Stomach (tissue), 9 donors: ENCODE measurements around the gene SPATC1L. TPM values are rescaled to one million over a fixed set of nuclear protein-coding genes. Genes with fewer than 3 reads are reported as not detected.

Experiments used
- DNase-seq, 2 donors: peaks; one replicate each; pipeline versions ENCODE4 v3.0.0 to v3.0.0-alpha.2; 2013 to 2019
- H3K27ac ChIP-seq, 5 donors: fragments of 200-600 bp in 4 of 5; sonication (generic) in 4 of 5; one replicate each; pipeline ENCODE4 v1.5.1; 2013 to 2019; ENCODE audit warnings: mild to moderate bottlenecking in 1 of 5, moderate library complexity in 1 of 5
- H3K27me3 ChIP-seq, 3 donors: fragments of 200-600 bp; sonication (generic); one replicate each; pipeline ENCODE4 v1.5.1; 2017 to 2019; ENCODE audit warnings: mixed run types in 1 of 3
- H3K36me3 ChIP-seq, 4 donors: fragments of 200-600 bp; sonication (generic); 1 replicate in 3 of 4; 2 replicates in 1 of 4; pipeline ENCODE4 v1.5.1; 2016 to 2019
- H3K4me1 ChIP-seq, 4 donors: fragments of 200-600 bp; sonication (generic); one replicate each; pipeline ENCODE4 v1.5.1; 2016 to 2019
- H3K4me3 ChIP-seq, 4 donors: fragments of 200-600 bp; sonication (generic) in 3 of 4; one replicate each; pipeline ENCODE4 v1.5.1; 2016 to 2019; ENCODE audit warnings: mild to moderate bottlenecking in 1 of 4
- H3K9me3 ChIP-seq, 4 donors: fragments of 200-600 bp; sonication (generic); one replicate each; pipeline ENCODE4 v1.5.1; 2016 to 2019
- CTCF ChIP-seq, 7 experiments: fragments of 450-650 bp in 4 of 7; fragments of 200-600 bp in 3 of 7; sonication (generic) in 3 of 7; IDR thresholded peaks; one replicate each; pipeline ENCODE4 v1.5.1; 2016 to 2019; ENCODE audit warnings: antibody characterized with exemption in 7 of 7, control low read depth in 2 of 7, mild to moderate bottlenecking in 1 of 7
- EP300 ChIP-seq: sonication (generic); formaldehyde crosslinking; IDR thresholded peaks from one replicate; pipeline ENCODE4 v1.6.1; 2017; ENCODE audit warnings: antibody characterized with exemption
- POLR2A ChIP-seq, 4 donors: fragments of 450-650 bp; IDR thresholded peaks; one replicate each; pipeline ENCODE4 v1.6.1; 2016; ENCODE audit warnings: antibody characterized with exemption in 4 of 4, control low read depth in 2 of 4, mild to moderate bottlenecking in 1 of 4, moderate library complexity in 1 of 4
- POLR2AphosphoS5 ChIP-seq, 3 donors: sonication (generic); formaldehyde crosslinking; IDR thresholded peaks; one replicate each; pipeline ENCODE4 v1.6.1; 2016; ENCODE audit warnings: antibody characterized with exemption in 3 of 3
- WGBS, 5 donors: extraction: QIAGEN DNeasy Blood & Tissue Kit in 3 of 5; methylation state at CpG; one replicate each; pipeline versions ENCODE4 v1.1.5 to v1.1.7; 2013 to 2018; 5-methylcytosine and 5-hydroxymethylcytosine counted together
- intact Hi-C: fragments of 100-400 bp; cut with DNase I; formaldehyde crosslinking; loops from one replicate; pipeline ENCODE4 v1.15.1; 2023; ENCODE audit warnings: low total_unique reads
- polyA plus RNA-seq, 3 donors: library from polyadenylated mRNA; stranded (reverse); fragments of 200-250 nt; gene quantifications; one replicate each; pipeline ENCODE4 v1.2.3, GENCODE V29; 2013
- total RNA-seq, 5 donors: library from RNA; depleted of rRNA; stranded (reverse); fragments of >200 nt; gene quantifications; one replicate each; pipeline versions ENCODE4 v1.1.0 to v1.2.3, GENCODE V29; 2014 to 2016
- donor health status: healthy with polysubstance abuse.
- donor health status: Bipolar disorder and iron deficiency.
- donor health status: healthy.

SPATC1L gene
- total and polyA plus RNA-seq, 8 donors: 0.72 to 26.4 (median 12.5) TPM; not detected in 1

- Histone ChIP-seq H3K36me3 (peaks cover 0 to 13% (median 0%) of the 10 kb centered on the region in 4 donors), H3K4me3 (no peak overlapping the region), H3K4me1 (no peaks in the 10 kb centered on the region), H3K9me3 (peaks cover 0 to 5% (median 0%) of the 10 kb centered on the region in 4 donors), H3K27ac (no peak overlapping the region), H3K27me3 (peaks cover 0 to 23% (median 0%) of the 10 kb centered on the region in 3 donors)
- DNase-seq: no peak
- no peak for TF ChIP-seq POLR2A (IDR thresholded peaks at IDR 0.05)
- no peak for TF ChIP-seq EP300
- TF ChIP-seq CTCF (IDR thresholded peaks at IDR 0.05): no peak
- no peak for TF ChIP-seq POLR2AphosphoS5 (IDR thresholded peaks at IDR 0.05)
- intact Hi-C loops: no loop called here
- 63 to 76% (median 72%) methylated on average over 8 of the region's 8 CpGs for WGBS, 5 donors
Observed at GRCh38 chr21:46168659-46169386, 15.4 kb downstream of the SPATC1L start.

- Histone ChIP-seq H3K4me3 (no peak overlapping the region), H3K4me1 (no peaks in the 10 kb centered on the region), H3K27me3 (peaks cover 0 to 18% (median 0%) of the 10 kb centered on the region in 3 donors), H3K36me3 (peaks cover 0 to 13% (median 0%) of the 10 kb centered on the region in 4 donors), H3K9me3 (no peaks in the 10 kb centered on the region), H3K27ac (no peak overlapping the region)
- peak in 1 of 2 donors; percentile 0 for DNase-seq
- 80 to 89% (median 87%) methylated on average over 6 to 14 of the region's 14 CpGs for WGBS, 5 donors
- TF ChIP-seq POLR2A (IDR thresholded peaks at IDR 0.05): no peak
- TF ChIP-seq POLR2AphosphoS5 (IDR thresholded peaks at IDR 0.05): no peak
- TF ChIP-seq CTCF (IDR thresholded peaks at IDR 0.05): no peak
- no peak for TF ChIP-seq EP300
- intact Hi-C loops: no loop called here
Observed at GRCh38 chr21:46168238-46168637, 16.0 kb downstream of the SPATC1L start.

GRCh38 chr21:46165098-46165497, 19.2 kb downstream of the SPATC1L start:
- Histone ChIP-seq H3K4me1 (peaks cover 0 to 11% (median 0%) of the 10 kb centered on the region in 4 donors), H3K27ac (no peak overlapping the region), H3K4me3 (no peak overlapping the region), H3K36me3 (peaks cover 0 to 21% (median 3%) of the 10 kb centered on the region in 4 donors), H3K9me3 (no peaks in the 10 kb centered on the region), H3K27me3 (peaks cover 0 to 30% (median 11%) of the 10 kb centered on the region in 3 donors)
- intact Hi-C loops: no loop called here
- no peak for DNase-seq
- no peak for TF ChIP-seq POLR2AphosphoS5 (IDR thresholded peaks at IDR 0.05)
- TF ChIP-seq CTCF (IDR thresholded peaks at IDR 0.05): no peak
- no peak for TF ChIP-seq POLR2A (IDR thresholded peaks at IDR 0.05)
- no peak for TF ChIP-seq EP300

GRCh38 chr21:46163380-46163779, 20.9 kb downstream of the SPATC1L start:
- Histone ChIP-seq H3K36me3 (peaks cover 0 to 18% (median 3%) of the 10 kb centered on the region in 4 donors), H3K4me3 (no peak overlapping the region), H3K27ac (no peak overlapping the region), H3K4me1 (peaks cover 0 to 11% (median 0%) of the 10 kb centered on the region in 4 donors), H3K27me3 (peaks cover 0 to 30% (median 11%) of the 10 kb centered on the region in 3 donors), H3K9me3 (no peaks in the 10 kb centered on the region)
- WGBS, 5 donors: 78 to 94% (median 90%) methylated on average over 4 of the region's 4 CpGs
- DNase-seq: no peak
- intact Hi-C loops: no loop called here
- TF ChIP-seq POLR2A (IDR thresholded peaks at IDR 0.05) (no peak), CTCF (IDR thresholded peaks at IDR 0.05) (no peak), EP300 (no peak), POLR2AphosphoS5 (IDR thresholded peaks at IDR 0.05) (no peak)
